Smooth muscle cell (in vitro differentiated cells): ENCODE results near the gene MMP25. TPM values are rescaled to one million over a fixed set of nuclear protein-coding genes. Genes with fewer than 3 reads are reported as not detected.
A peak's percentile ranks its signal among the peaks of the same experiment; 100 is the strongest.

Experiments used
- DNase-seq: peaks from one replicate; lab custom pipeline; 2025; ENCODE audit not compliant: unreplicated experiment; lab: John Stamatoyannopoulos, UW
- H2AFZ ChIP-seq: fragments of 200-600 bp; sonication (generic); 2 replicates; pipeline ENCODE4 v1.6.0; 2016; ENCODE audit warnings: antibody characterized with exemption, low read depth, mild to moderate bottlenecking
- H3F3A ChIP-seq: fragments of 200-600 bp; sonication (generic); 2 replicates; pipeline ENCODE4 v1.6.0; 2017; ENCODE audit warnings: antibody characterized with exemption, low read depth
- H3K27ac ChIP-seq: fragments of 200-600 bp; sonication (generic); 2 replicates; pipeline ENCODE4 v1.5.1; 2016; ENCODE audit warnings: low read depth, mild to moderate bottlenecking
- H3K27me3 ChIP-seq: fragments of 200-600 bp; sonication (generic); 2 replicates; pipeline ENCODE4 v1.6.1; 2016; ENCODE audit warnings: low read depth, mild to moderate bottlenecking
- H3K36me3 ChIP-seq: fragments of 200-600 bp; sonication (generic); 2 replicates; pipeline ENCODE4 v1.5.1; 2016; ENCODE audit warnings: low read depth
- H3K4me1 ChIP-seq: fragments of 200-600 bp; sonication (generic); 2 replicates; pipeline ENCODE4 v1.5.1; 2016; ENCODE audit warnings: low read depth
- H3K4me2 ChIP-seq: fragments of 200-600 bp; sonication (generic); 2 replicates; pipeline ENCODE4 v1.6.0; 2016; ENCODE audit warnings: mild to moderate bottlenecking
- H3K4me3 ChIP-seq: fragments of 200-600 bp; sonication (generic); 2 replicates; pipeline ENCODE4 v1.5.1; 2016; ENCODE audit warnings: mild to moderate bottlenecking
- H3K79me2 ChIP-seq: fragments of 200-600 bp; sonication (generic); 2 replicates; pipeline ENCODE4 v1.6.0; 2016; ENCODE audit warnings: low read depth, mild to moderate bottlenecking
- H3K9ac ChIP-seq: fragments of 200-600 bp; sonication (generic); 2 replicates; pipeline ENCODE4 v1.6.0; 2016; ENCODE audit warnings: low read depth
- H3K9me3 ChIP-seq: fragments of 200-600 bp; sonication (generic); replicated peaks from 2 replicates; pipeline ENCODE4 v1.5.1; 2016; ENCODE audit warnings: low read depth
- H4K20me1 ChIP-seq: fragments of 200-600 bp; sonication (generic); 2 replicates; pipeline ENCODE4 v1.6.0; 2016; ENCODE audit warnings: low read depth
- CTCF ChIP-seq: fragments of 200-600 bp; sonication (generic); IDR thresholded peaks from 2 replicates; pipeline ENCODE4 v1.5.1; 2017; ENCODE audit warnings: borderline replicate concordance, mild to moderate bottlenecking, antibody characterized with exemption; ENCODE audit not compliant: insufficient read depth, poor library complexity, severe bottlenecking
- WGBS: methylation state at CpG from one replicate; pipeline ENCODE4 v1.1.7; 2016; ENCODE audit warnings: low lambda C conversion rate; 5-methylcytosine and 5-hydroxymethylcytosine counted together
- polyA plus RNA-seq: library from polyadenylated mRNA; unstranded; fragments of >200 nt; fragmentation: Nextera tagmentation; extraction: Ambion mirVana; gene quantifications from 2 replicates; pipeline ENCODE4 v1.2.1, GENCODE V29; 2016
- total RNA-seq: library from RNA; depleted of rRNA; stranded (reverse); fragments of >200 nt; gene quantifications from 2 replicates; pipeline ENCODE4 v1.2.3, GENCODE V29; 2014

Gene MMP25
- total and polyA plus RNA-seq, 2 experiments from 2014 or later, result 0.90 to 1.3 TPM

DNA sequence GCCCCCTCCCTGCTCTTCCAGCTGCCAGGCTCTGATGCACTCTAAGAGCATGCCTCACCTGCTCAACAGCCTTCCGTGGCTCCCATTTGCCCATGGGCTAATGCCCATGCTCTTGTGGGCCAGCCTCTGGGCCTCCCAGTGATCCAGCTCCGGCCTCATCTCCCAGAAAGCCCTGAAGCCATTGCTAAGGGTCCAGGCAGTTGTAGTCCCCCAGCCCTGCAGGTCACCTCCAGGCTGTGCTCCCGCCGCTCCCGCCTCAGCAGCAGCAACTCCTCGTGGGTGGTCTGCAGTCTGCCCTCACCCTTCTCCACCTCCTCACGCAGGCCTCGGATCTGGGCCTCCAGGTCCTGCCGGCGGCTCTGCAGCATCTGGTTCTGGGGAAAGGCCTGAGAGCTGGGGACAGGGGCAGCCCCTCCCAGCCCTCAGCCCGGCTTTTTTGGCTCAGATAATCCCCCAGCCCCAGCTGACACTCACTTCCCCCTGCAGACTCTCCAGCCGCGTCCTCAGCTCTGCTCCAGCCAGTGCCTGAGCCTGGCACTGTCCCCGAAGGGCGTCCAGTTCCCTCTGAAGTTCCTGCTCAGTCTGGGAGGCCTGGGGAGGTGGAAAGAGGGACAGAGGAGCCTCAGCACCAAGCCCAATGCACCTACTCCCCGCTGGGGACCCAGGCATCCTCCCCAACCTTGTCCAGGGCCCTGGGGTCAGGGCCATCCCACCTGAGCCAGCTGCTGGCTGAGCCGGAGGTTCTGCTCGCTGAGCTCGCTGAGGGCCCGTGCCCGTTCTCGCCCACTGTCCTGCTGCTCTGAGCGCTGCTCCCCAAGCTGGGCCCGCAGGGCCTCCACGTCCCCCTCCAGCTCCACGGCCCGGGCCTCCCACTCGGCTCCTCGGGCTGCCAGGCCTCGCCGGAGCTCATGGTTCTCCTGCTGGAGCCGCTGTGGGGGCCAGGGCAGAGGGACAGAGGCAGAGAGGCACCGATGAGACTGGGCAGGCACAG, 15.8 kb upstream of the MMP25 start:
- no peaks in the 10 kb centered on the region for H3F3A ChIP-seq
- H3K4me3 ChIP-seq, result no peak overlapping the region
- TF ChIP-seq CTCF, result no peak
- peaks cover 42% of the 10 kb centered on the region for H3K27me3 ChIP-seq
- 89% methylated on average over 33 of the region's 33 CpGs for WGBS
- H2AFZ ChIP-seq, result no peak overlapping the region
- H3K27ac ChIP-seq, result no peak overlapping the region
- H3K4me2 ChIP-seq, result no peak overlapping the region
- no peak for DNase-seq
- H3K9me3 ChIP-seq, result no peaks in the 10 kb centered on the region
- no peak overlapping the region for H3K9ac ChIP-seq
- peaks cover 49% of the 10 kb centered on the region for H4K20me1 ChIP-seq
- no peaks in the 10 kb centered on the region for H3K79me2 ChIP-seq
- peaks cover 8% of the 10 kb centered on the region for H3K4me1 ChIP-seq
- no peaks in the 10 kb centered on the region for H3K36me3 ChIP-seq

DNA sequence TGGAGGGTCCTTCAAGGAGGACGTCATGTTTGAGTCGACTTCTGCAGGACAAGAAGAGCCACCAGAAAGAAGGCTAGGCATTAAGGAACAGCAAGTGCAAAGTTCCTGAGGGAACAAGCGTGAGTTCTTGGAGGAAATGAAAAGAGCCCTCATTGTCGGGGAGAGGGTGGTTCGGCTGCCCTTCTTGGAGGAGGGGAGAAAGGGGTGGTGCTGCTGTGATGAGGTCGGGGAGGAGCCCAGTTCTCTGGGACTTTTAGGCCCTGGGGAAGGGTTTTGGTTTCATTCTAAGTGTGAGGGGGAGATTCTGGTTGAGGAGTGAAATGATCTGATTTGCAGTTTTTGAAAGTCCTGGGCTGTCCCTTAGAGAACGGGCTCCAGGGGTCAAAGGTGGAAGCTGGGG, 13.7 kb upstream of the MMP25 start:
- H2AFZ ChIP-seq, result no peak overlapping the region
- WGBS, result 74% methylated on average over 7 of the region's 7 CpGs
- no peaks in the 10 kb centered on the region for H3K79me2 ChIP-seq
- H3F3A ChIP-seq, result no peaks in the 10 kb centered on the region
- no peak overlapping the region for H3K9ac ChIP-seq
- no peak for DNase-seq
- H3K36me3 ChIP-seq, result no peaks in the 10 kb centered on the region
- H4K20me1 ChIP-seq, result peaks cover 28% of the 10 kb centered on the region
- H3K27ac ChIP-seq, result no peak overlapping the region
- H3K9me3 ChIP-seq, result no peaks in the 10 kb centered on the region
- H3K4me3 ChIP-seq, result no peak overlapping the region
- no peak overlapping the region for H3K4me2 ChIP-seq
- no peak for TF ChIP-seq CTCF
- H3K27me3 ChIP-seq, result peaks cover 63% of the 10 kb centered on the region
- H3K4me1 ChIP-seq, result peaks cover 8% of the 10 kb centered on the region

DNA sequence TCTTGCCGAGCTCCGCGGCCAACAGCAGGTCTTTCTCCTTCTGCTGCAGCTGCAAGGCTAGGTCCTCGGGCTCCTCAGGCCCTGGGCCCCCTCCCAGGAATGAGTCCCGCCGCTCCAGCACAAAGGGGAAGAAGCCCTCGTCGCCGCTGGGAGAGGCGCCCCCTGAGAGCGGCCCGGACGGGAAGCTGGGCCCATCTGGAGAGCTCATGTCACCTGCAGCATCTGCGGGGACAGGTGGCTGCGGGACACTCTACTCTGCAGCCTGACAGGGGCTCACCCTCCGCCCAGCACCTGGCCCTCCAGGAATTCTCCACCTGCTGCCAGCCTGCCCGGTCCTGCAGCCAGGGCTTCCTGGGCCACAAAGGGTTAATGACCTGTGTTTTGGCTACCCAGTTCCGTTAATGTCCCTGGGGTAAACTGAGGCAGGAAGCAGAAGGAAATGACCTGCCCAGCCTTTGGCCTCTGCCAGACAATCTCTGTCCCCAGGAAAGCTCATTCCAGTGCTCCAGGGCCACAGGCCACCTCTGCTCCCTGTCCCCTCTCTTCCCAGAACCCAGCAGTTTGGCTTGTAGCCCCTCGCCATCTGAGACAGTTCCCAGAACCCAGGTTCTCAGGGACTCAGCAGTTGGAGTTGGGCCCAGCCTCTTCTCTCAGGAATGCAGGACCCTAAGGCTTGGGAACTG, 10.9 kb upstream of the MMP25 start:
- no peak overlapping the region for H2AFZ ChIP-seq
- H3F3A ChIP-seq, result no peaks in the 10 kb centered on the region
- H3K27me3 ChIP-seq, result peaks cover 72% of the 10 kb centered on the region
- H3K27ac ChIP-seq, result no peak overlapping the region
- no peaks in the 10 kb centered on the region for H3K9me3 ChIP-seq
- no peak overlapping the region for H3K9ac ChIP-seq
- no peak for DNase-seq
- no peaks in the 10 kb centered on the region for H3K36me3 ChIP-seq
- peaks cover under 1% of the 10 kb centered on the region for H4K20me1 ChIP-seq
- no peak for TF ChIP-seq CTCF
- no peak overlapping the region for H3K4me3 ChIP-seq
- H3K79me2 ChIP-seq, result no peaks in the 10 kb centered on the region
- peaks cover 4% of the 10 kb centered on the region for H3K4me1 ChIP-seq
- peak overlapping the region; percentile 70 for H3K4me2 ChIP-seq
- 75% methylated on average over 19 of the region's 19 CpGs for WGBS
